H1 (cell line): ENCODE measurements around the gene SOX6. TPM values are rescaled to one million over a fixed set of nuclear protein-coding genes. Genes with fewer than 3 reads are reported as not detected.

Experiments
- CTCF ChIA-PET: fragments of 300-600 bp; sonication (Branson Sonifier 250); formaldehyde crosslinking; loops from one replicate; lab custom pipeline; 2021; ENCODE audit not compliant: partially characterized antibody; lab: Charles Lee
- POLR2A ChIA-PET: fragments of 300-600 bp; sonication (Branson Sonifier 250); formaldehyde crosslinking; loops from one replicate; lab custom pipeline; 2021; ENCODE audit warnings: inconsistent platforms; ENCODE audit not compliant: partially characterized antibody; lab: Charles Lee
- DNase-seq, 2 experiments: peaks; one replicate each; pipeline versions ENCODE4 v3.0.0 to v3.0.0-alpha.2; 2010 to 2022; ENCODE audit warnings: low spot score in 2 of 2, low read depth in 1 of 2, mixed read lengths in 1 of 2
- FAIRE-seq: peaks from 2 replicates; lab custom pipeline; 2011; peaks lifted over from hg19 to GRCh38; lab: Jason Lieb, UNC
- H2AFZ ChIP-seq: 2 replicates; pipeline ENCODE4 v1.8.1; 2012; ENCODE audit warnings: low read length, inconsistent platforms
- H2AK5ac ChIP-seq: 2 replicates; pipeline ENCODE4 v1.6.1; 2013; ENCODE audit warnings: low read depth, low read length
- H2BK120ac ChIP-seq: replicated peaks from 2 replicates; pipeline ENCODE3; 2013; ENCODE audit warnings: low read depth, low read length, inconsistent platforms
- H2BK12ac ChIP-seq: 2 replicates; pipeline ENCODE4 v1.6.1; 2013; ENCODE audit warnings: low read depth, low read length
- H2BK15ac ChIP-seq: 2 replicates; pipeline ENCODE4 v1.6.1; 2013; ENCODE audit warnings: low read length
- H2BK20ac ChIP-seq: 2 replicates; pipeline ENCODE4 v1.6.1; 2013; ENCODE audit warnings: low read length
- H2BK5ac ChIP-seq: 2 replicates; pipeline ENCODE4 v1.6.1; 2013; ENCODE audit warnings: low read depth, low read length
- H3K14ac ChIP-seq: 2 replicates; pipeline ENCODE4 v1.6.1; 2013; ENCODE audit warnings: inconsistent platforms; ENCODE audit not compliant: insufficient read length
- H3K18ac ChIP-seq: 2 replicates; pipeline ENCODE4 v1.6.1; 2013; ENCODE audit warnings: low read length; ENCODE audit errors: extremely low read depth
- H3K23ac ChIP-seq: 2 replicates; pipeline ENCODE4 v1.6.1; 2013; ENCODE audit warnings: inconsistent platforms; ENCODE audit not compliant: insufficient read length
- H3K23me2 ChIP-seq: 2 replicates; pipeline ENCODE4 v1.6.1; 2013; ENCODE audit warnings: low read depth, low read length
- H3K27ac ChIP-seq: 2 replicates; pipeline ENCODE4 v1.6.1; 2011; ENCODE audit warnings: low read depth, low read length, inconsistent platforms
- H3K27me3 ChIP-seq, 4 experiments: replicated peaks in 1 of 4; 1 replicate in 1 of 4; 2 replicates in 3 of 4; pipeline versions ENCODE4 v1.6.1 to v1.8.1; 2011 to 2013; ENCODE audit warnings: low read length in 3 of 4, mild to moderate bottlenecking in 3 of 4, inconsistent platforms in 2 of 4, mixed read lengths in 2 of 4, moderate library complexity in 1 of 4; ENCODE audit not compliant: control insufficient read depth in 3 of 4, insufficient read depth in 3 of 4; ENCODE audit errors: extremely low read depth in 1 of 4
- H3K36me3 ChIP-seq, 4 experiments: 2 replicates each; pipeline versions ENCODE4 v1.6.1 to v1.8.1; 2011 to 2013; ENCODE audit warnings: mild to moderate bottlenecking in 4 of 4, low read length in 3 of 4, moderate library complexity in 2 of 4, control low read depth in 1 of 4, inconsistent platforms in 1 of 4; ENCODE audit not compliant: insufficient read depth in 4 of 4, control insufficient read depth in 2 of 4
- H3K4ac ChIP-seq: replicated peaks from 2 replicates; pipeline ENCODE3; 2013; ENCODE audit warnings: low read length, low read depth, mixed read lengths, inconsistent platforms; ENCODE audit not compliant: insufficient read length
- H3K4me1 ChIP-seq, 4 experiments: replicated peaks in 1 of 4; 1 replicate in 1 of 4; 2 replicates in 3 of 4; pipeline versions ENCODE4 v1.6.1 to v1.8.1; 2011 to 2013; ENCODE audit warnings: low read length in 3 of 4, inconsistent platforms in 2 of 4, mixed read lengths in 1 of 4; ENCODE audit not compliant: insufficient read depth in 4 of 4, control insufficient read depth in 3 of 4
- H3K4me2 ChIP-seq, 2 experiments: 2 replicates each; pipeline versions ENCODE4 v1.6.1 to v1.8.1; 2011 to 2013; ENCODE audit warnings: low read depth in 2 of 2, low read length in 2 of 2, control low read depth in 1 of 2, inconsistent platforms in 1 of 2, mild to moderate bottlenecking in 1 of 2; ENCODE audit not compliant: insufficient read depth in 1 of 2
- H3K4me3 ChIP-seq, 4 experiments: fragments of 200-600, 300-600 bp in 1 of 4; sonication (generic), shearing (Covaris generic), sonication (Bioruptor Twin) in 1 of 4; 2 replicates each; pipeline versions ENCODE4 v1.5.1 to v1.8.1; 2011 to 2016; ENCODE audit warnings: low read length in 4 of 4, low read depth in 3 of 4, control low read depth in 2 of 4, inconsistent platforms in 2 of 4, mild to moderate bottlenecking in 2 of 4, mixed read lengths in 1 of 4, moderate library complexity in 1 of 4; ENCODE audit not compliant: insufficient read depth in 2 of 4; ENCODE audit errors: extremely low read depth in 1 of 4
- H3K56ac ChIP-seq: replicated peaks from 2 replicates; pipeline ENCODE3; 2013; ENCODE audit warnings: low read depth, mild to moderate bottlenecking, mixed read lengths, low read length, inconsistent platforms; ENCODE audit not compliant: insufficient read length
- H3K79me1 ChIP-seq: 2 replicates; pipeline ENCODE4 v1.6.1; 2013; ENCODE audit warnings: low read depth, low read length, control low read depth
- H3K79me2 ChIP-seq, 2 experiments: 2 replicates each; pipeline versions ENCODE4 v1.6.1 to v1.8.1; 2012 to 2013; ENCODE audit warnings: low read length in 2 of 2, mild to moderate bottlenecking in 2 of 2, inconsistent platforms in 1 of 2; ENCODE audit not compliant: insufficient read depth in 2 of 2, control insufficient read depth in 1 of 2
- H3K9ac ChIP-seq, 4 experiments: replicated peaks in 1 of 4; 1 replicate in 1 of 4; 2 replicates in 3 of 4; pipeline versions ENCODE4 v1.6.1 to v1.8.1; 2011 to 2013; ENCODE audit warnings: low read depth in 3 of 4, low read length in 3 of 4, control low read depth in 2 of 4, mild to moderate bottlenecking in 2 of 4, moderate library complexity in 2 of 4, inconsistent platforms in 1 of 4; ENCODE audit errors: extremely low read depth in 1 of 4
- H3K9me3 ChIP-seq, 2 experiments: 2 replicates each; pipeline versions ENCODE4 v1.6.1 to v1.8.1; 2012 to 2013; ENCODE audit warnings: mild to moderate bottlenecking in 2 of 2, moderate library complexity in 2 of 2, control low read depth in 1 of 2, inconsistent platforms in 1 of 2, low read depth in 1 of 2, low read length in 1 of 2, mixed read lengths in 1 of 2; ENCODE audit not compliant: insufficient read depth in 2 of 2
- H4K20me1 ChIP-seq, 2 experiments: replicated peaks in 1 of 2; 2 replicates each; pipeline versions ENCODE3 to v1.8.1; 2011 to 2013; ENCODE audit warnings: inconsistent platforms in 2 of 2, low read length in 2 of 2, mild to moderate bottlenecking in 1 of 2; ENCODE audit not compliant: insufficient read depth in 2 of 2, control insufficient read depth in 1 of 2
- H4K5ac ChIP-seq: 2 replicates; pipeline ENCODE4 v1.6.1; 2013; ENCODE audit warnings: low read length, low read depth, mixed read lengths, inconsistent platforms; ENCODE audit not compliant: insufficient read length
- H4K8ac ChIP-seq: 2 replicates; pipeline ENCODE4 v1.8.0; 2013; ENCODE audit warnings: mild to moderate bottlenecking, moderate library complexity, low read length, inconsistent platforms; ENCODE audit not compliant: insufficient read depth; ENCODE audit errors: extremely low read depth
- H4K91ac ChIP-seq: replicated peaks from 2 replicates; pipeline ENCODE3; 2013; ENCODE audit warnings: low read length, mixed read lengths, inconsistent platforms; ENCODE audit not compliant: insufficient read length
- CHD1 ChIP-seq: IDR thresholded peaks from 2 replicates; pipeline ENCODE4 v1.6.1; 2012; ENCODE audit warnings: low read depth, low read length, improper control_type of control experiment
- KDM1A ChIP-seq: fragments of 200-600, 300-600 bp; sonication (generic); IDR thresholded peaks from 2 replicates; pipeline ENCODE4 v1.7.1; 2016; ENCODE audit warnings: mild to moderate bottlenecking, low read length, borderline replicate concordance
- SAP30 ChIP-seq: fragments of 300-600 bp; sonication (generic); IDR thresholded peaks from 2 replicates; pipeline ENCODE4 v1.7.1; 2012; ENCODE audit warnings: low read length, moderate library complexity, mild to moderate bottlenecking, inconsistent platforms; ENCODE audit not compliant: insufficient read depth, insufficient replicate concordance
- TAF1 ChIP-seq: IDR thresholded peaks from 2 replicates; pipeline ENCODE4 v1.6.1; 2011; ENCODE audit warnings: mild to moderate bottlenecking, low read depth, low read length
- WGBS, 2 experiments: shearing (Covaris generic) in 1 of 2; methylation state at CpG; one replicate each; pipeline versions ENCODE4 v1.1.6 to v1.1.7; 2013 to 2015; ENCODE audit warnings: low lambda C conversion rate in 2 of 2, mixed read lengths in 2 of 2, inconsistent platforms in 1 of 2, low coverage in 1 of 2, missing lambda C conversion rate in 1 of 2; ENCODE audit not compliant: insufficient replicate concordance in 2 of 2, insufficient coverage in 1 of 2, insufficient read length in 1 of 2; ENCODE audit errors: extremely low coverage in 1 of 2, missing lambda C conversion rate in 1 of 2; 5-methylcytosine and 5-hydroxymethylcytosine counted together
- polyA plus RNA-seq, 7 experiments: library from polyadenylated mRNA; depleted of rRNA in 3 of 7; stranded (reverse) in 5 of 7; unstranded in 2 of 7; fragments of >200 nt in 5 of 7; fragments of 200-250 nt in 2 of 7; gene quantifications; 1 replicate in 5 of 7; 2 replicates in 1 of 7; 4 replicates in 1 of 7; pipeline versions ENCODE4 v1.2.1 to v1.2.3, GENCODE V29; 2011 to 2013; ENCODE audit warnings: missing spikeins in 2 of 7, mixed read lengths in 2 of 7
- total RNA-seq: library from RNA; stranded (reverse); fragmentation: NEBNext Ultra II Directional; extraction: Animal tissue kit (Norgen Biotek cat#: 25700); gene quantifications from 2 replicates; pipeline ENCODE4 v1.2.1, GENCODE V29; 2021
- TF ChIP-seq, protein P1 (sequence below): IDR thresholded peaks from 2 replicates; pipeline ENCODE4 v1.6.1; 2012; ENCODE audit warnings: inconsistent platforms

Gene SOX6
- total and polyA plus RNA-seq, 2 of the 8 experiments (the other 6 are each of a cell fraction or from before 2014, with no cell fraction given) = 0.09 TPM; not detected in 1

DNA sequence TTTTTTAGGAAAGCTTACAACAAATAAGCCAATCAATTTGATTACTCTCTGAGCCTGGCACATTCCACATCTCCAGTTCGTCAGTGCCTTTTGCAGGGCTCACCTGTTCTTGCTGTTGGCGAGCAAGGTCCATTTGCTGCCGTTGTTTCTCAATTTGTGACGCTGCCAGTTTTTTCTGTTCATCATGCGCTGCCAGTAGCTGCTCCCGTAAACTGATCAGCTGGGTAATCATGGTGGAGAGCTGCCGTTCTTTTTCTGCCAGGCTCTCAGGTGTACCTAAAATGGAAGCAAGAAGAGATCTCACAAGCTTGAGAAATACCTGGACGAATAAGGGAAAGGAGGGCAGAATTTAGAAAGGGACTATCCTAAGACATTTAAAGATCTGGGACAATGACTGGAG is 169.7 kb downstream of the SOX6 start:
- H3K79me1 ChIP-seq = no peaks in the 10 kb centered on the region
- H4K91ac ChIP-seq = no peak overlapping the region
- H3K4me2 ChIP-seq = no peak overlapping the region
- no peaks in the 10 kb centered on the region for H3K27me3 ChIP-seq
- H2BK12ac ChIP-seq = 0 out of 2 replicates have a peak overlapping the region, but pooled peaks have one; percentile 23
- H4K20me1 ChIP-seq = no peaks in the 10 kb centered on the region
- H3K4me3 ChIP-seq = no peak overlapping the region
- no peak overlapping the region for H2AK5ac ChIP-seq
- H3K9me3 ChIP-seq = no peaks in the 10 kb centered on the region
- peak overlapping the region; percentile 83 for H3K23ac ChIP-seq
- H2BK5ac ChIP-seq = no peak overlapping the region
- no peak overlapping the region for H3K56ac ChIP-seq
- no peak overlapping the region for H2BK20ac ChIP-seq
- DNase-seq = no peak
- WGBS, 2 experiments = 85% methylated on average over 8 of the region's 8 CpGs; no CpG with 5 or more reads in 1 of the 2 experiments
- CTCF ChIA-PET = interaction anchor here (0.7 kb wide), 1 partner anchor 733 kb away, joined by 4 read pairs; no protein-coding TSS in a partner anchor
- no peak overlapping the region for H3K18ac ChIP-seq
- H4K8ac ChIP-seq = no peak overlapping the region
- no peak overlapping the region for H3K14ac ChIP-seq
- H3K9ac ChIP-seq = no peak overlapping the region
- H2BK120ac ChIP-seq = no peak overlapping the region
- POLR2A ChIA-PET = interaction anchor here (0.6 to 1.6 kb wide), 2 partner anchors 9 to 770 kb away, joined by 3 to 4 read pairs; no protein-coding TSS in a partner anchor
- no peak for FAIRE-seq
- peaks cover 0 to 3% (median 0%) of the 10 kb centered on the region in 4 experiments; a peak in 1 of 7 replicates for H3K4me1 ChIP-seq
- no peak overlapping the region for H3K4ac ChIP-seq
- TF ChIP-seq KDM1A (no peak), SAP30 (no peak), TAF1 (no peak), CHD1 (no peak)
- TF ChIP-seq, protein P1, sequence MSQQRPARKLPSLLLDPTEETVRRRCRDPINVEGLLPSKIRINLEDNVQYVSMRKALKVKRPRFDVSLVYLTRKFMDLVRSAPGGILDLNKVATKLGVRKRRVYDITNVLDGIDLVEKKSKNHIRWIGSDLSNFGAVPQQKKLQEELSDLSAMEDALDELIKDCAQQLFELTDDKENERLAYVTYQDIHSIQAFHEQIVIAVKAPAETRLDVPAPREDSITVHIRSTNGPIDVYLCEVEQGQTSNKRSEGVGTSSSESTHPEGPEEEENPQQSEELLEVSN = no peak
- no peaks in the 10 kb centered on the region for H3K23me2 ChIP-seq
- no peaks in the 10 kb centered on the region for H3K36me3 ChIP-seq
- H3K27ac ChIP-seq = no peak overlapping the region
- H4K5ac ChIP-seq = no peak overlapping the region
- H2BK15ac ChIP-seq = no peak overlapping the region
- no peaks in the 10 kb centered on the region for H3K79me2 ChIP-seq
- no peak overlapping the region for H2AFZ ChIP-seq
